GM21526 (cell line): ENCODE data around the gene DOCK7.
A peak's percentile ranks its signal among the peaks of the same experiment; 100 is the strongest.
"Not testable (repeated sequence)": the region's sequence is repeated elsewhere in the genome, so short reads cannot be mapped to it uniquely, and the experiment has no call there.

ENCODE experiments used
- ATAC-seq: cut with Tn5 transposase; IDR thresholded peaks from one replicate; pipeline ENCODE4 v1.9.1; 2021; ENCODE audit warnings: moderate library complexity; ENCODE audit not compliant: unreplicated experiment, low FRiP score

DOCK7 gene

DNA sequence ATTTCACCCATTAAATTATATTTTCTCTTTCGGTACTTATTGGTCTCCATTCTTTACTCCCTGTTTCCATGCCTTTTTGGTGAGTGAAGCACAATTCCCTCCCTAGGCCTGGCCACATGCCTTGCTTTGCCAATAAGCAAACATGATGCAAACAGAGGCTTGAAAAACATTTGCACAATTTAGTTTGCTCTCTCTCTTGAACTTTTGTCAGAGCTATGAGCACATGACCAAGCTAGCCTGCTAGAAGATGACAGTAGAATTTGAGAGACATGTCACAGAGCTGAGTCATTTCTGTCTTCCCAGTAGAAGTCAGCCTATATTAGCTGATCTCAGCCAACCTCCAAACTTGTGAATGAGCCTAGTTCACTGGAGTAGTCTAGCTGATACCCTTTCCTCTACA lies 66.3 kb downstream of the DOCK7 start:
- peak; percentile 91 for ATAC-seq

DNA sequence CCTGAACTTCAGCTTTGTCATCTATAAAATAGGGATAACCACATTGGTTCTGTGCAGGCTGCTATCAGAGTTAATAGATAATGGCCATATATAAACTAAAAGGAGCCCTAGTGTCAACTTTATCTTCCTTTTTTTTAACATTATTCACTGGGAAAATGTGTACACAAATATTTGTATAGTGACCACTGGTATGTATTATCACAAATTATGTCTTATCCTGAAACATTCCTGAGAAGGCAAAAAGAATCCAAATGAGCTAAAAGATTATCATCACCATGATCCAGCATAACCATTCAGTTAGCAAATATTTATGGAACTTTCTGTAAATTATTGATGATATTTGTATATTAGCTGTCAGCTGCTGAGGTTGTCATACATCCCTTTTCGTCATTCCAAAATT lies 74.3 kb downstream of the DOCK7 start:
- ATAC-seq, result peak; percentile 7

DNA sequence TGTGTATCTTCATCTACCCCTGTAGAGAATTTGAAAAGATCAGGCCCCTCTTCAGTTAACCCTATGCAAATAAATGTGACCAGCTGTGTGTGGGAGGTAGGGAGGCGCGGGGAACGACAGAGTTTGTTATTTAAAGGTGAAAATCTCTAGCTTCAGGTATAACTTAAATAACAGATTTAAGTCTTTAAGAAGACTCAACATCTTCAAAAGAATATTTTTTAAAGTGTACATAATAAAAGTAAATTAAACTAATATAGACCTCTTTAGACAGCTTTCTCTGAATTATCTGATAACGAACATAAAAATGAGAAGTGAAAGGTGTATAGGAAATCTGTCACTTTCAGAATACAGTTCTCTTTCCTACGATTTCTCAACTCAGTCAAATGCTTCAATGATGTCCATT lies 74.9 kb downstream of the DOCK7 start:
- ATAC-seq, result peak; percentile 97

DNA sequence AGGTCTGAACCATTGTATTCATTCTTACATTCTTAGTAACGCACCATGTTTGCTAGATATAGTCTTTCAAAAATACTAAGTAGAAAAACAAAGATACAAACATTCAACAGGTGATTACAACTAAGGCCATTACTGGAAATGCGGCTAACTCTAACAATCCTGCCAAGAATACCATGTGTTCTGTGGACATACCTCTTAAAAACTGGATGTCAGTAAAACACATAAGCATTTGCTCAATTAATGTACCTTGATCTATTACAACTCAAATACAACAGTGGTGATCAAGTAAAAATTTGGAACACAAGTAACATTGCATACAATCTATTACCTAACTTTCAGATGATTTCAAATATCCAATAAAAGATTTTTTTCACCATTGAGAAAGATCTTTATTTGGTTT lies 75.4 kb downstream of the DOCK7 start:
- ATAC-seq, result no peak

DNA sequence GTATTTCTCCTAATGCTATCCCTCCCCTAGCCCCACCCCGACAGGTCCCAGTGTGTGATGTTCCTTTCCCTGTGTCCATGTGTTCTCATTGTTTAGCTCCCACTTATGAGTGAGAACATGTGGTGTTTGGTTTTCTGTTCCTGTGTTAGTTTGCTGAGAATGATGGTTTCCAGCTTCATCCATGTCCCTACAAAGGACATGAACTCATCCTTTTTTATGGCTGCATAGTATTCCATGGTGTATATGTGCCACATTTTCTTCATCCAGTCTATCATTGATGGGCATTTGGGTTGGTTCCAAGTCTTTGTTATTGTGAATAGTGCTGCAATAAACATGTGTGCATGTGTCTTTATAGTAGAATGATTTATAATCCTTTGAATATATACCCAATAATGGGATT lies 77.6 kb downstream of the DOCK7 start:
- not testable (repeated sequence) for ATAC-seq

DNA sequence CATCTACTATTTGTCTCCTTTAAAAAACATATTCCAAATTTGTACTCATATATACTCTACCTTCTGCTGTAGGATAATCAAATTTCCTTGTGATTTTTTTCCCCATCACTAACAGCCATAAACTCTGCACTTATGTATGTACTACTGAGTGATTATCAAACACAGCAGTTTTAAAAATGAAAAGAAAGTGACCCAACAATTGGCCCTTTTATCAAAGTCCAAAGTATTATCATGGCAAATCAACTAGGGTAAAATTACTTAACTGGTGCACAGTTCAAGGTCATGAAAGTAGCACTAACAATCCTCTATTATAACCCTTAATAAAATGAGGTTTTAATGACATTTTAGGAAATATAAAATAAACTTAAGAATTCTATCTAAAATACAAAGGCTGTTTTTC lies 79.3 kb downstream of the DOCK7 start:
- ATAC-seq, result no peak

DNA sequence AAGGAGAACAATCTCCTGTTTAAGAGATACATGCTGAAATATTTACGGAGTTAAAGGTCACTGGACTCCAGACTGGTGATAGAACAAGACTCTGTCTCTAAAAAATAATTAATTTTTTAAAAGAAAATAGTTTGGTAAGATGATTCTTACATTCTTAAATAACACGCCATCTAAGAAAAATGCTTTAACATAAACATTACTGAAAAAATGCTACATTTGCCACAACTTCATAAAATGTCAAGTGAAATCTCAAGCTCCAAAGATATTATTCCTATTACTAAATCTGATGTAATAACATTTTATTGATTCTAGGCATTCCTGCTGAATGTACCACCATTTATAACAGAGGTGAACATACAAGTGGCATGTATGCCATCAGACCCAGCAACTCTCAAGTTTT lies 86.7 kb downstream of the DOCK7 start:
- no peak for ATAC-seq

DNA sequence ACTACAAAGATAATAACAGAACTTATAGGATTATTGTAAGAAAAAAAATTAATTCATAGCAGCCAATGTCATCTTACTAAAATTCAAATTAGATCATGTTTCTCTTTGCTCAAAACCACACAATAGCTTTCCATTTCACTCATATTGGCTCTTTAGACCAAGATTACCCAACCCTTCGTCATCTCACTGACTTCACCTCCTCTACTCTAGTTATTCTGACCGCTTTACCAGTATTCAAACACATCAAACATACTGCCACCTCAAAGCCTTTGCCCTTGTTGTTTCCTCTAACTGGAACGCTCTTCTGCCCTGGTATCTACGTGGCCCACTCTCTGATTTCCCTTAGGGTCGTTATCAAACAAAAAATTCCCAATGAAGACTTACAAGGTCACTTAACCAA lies 89.1 kb downstream of the DOCK7 start:
- ATAC-seq, result no peak

DNA sequence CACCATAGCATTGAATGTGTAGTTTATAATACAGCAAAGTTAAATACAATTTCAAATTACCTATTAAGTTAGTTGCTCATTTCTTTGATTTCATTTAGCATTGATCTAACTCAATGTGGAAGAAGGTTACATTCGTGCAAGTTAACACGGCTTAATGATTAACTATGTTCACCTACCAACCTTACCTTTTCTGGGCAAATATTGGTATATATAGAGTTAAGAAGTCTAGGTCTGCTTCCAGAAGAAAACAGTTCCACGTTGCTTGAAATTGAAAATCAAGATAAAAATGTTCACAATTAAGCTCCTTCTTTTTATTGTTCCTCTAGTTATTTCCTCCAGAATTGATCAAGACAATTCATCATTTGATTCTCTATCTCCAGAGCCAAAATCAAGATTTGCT lies 90.9 kb downstream of the DOCK7 start, which contains the start of gene ANGPTL3:
ANGPTL3 (plus strand) TSS at position 240 of the 400 bp plus-strand sequence; CDS start at position 287, 47 bp downstream.
- no peak for ATAC-seq

DNA sequence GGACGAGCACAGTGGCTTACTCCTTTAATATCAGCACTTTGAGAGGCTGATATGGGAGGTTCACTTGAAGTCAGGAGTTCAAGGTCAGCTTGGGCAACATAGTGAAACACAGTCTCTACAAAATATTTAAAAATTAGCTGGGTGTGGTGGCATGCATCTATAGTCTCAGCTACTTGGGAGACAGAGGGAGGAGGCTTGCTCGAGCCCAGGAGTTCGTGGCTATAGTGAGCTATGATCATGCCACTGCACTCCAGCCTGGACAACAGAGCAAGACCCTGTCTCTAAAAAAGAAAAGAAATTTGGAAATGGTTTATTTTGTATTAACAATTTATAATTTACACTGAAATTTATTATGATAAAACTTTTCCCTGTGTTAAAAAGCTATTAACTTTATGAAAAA lies 92.5 kb downstream of the DOCK7 start:
- ATAC-seq, result no peak

DNA sequence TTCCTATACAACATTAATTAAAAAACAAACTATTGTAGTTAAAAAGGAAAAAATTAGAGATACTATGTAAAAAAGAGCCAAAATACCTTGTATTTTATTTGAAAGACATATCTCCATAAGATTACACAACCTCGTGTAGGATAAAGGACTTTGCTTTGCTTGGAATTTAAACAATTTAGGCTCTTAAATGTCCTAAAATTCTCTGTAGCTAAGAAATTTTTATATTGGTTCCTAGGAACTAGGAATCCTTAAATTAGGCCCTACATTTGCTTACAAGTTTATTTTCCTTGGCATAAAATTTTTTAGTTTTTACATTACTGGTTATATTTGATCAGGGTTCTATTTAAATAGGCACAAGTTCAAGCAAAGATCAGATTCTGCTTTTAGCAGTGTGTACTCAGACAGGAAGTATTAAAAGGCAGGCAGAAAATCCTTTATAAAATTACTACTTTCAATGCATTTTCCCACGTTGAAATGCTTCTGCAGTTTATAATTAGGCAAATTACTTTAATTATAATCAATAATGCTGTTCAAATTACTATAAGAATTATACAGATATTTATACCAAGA lies 94.3 kb downstream of the DOCK7 start:
- no peak for ATAC-seq

DNA sequence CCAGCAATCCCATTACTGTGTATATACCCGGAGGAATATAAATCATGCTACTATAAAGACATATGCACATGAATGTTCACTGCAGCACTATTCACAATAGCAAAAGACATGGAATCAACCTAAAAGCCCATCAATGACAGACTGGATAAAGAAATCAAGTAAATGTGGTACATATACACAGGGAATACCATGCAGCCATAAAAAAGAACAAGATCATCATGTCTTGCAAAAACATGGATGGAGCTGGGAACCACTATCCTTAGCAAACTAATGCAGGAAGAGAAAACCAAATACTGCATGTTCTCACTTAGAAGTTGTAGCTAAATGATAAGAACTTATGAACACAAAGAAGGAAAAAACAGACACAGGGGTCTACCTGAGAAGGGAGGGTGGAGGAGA lies 97.2 kb downstream of the DOCK7 start:
- ATAC-seq, result no peak

DNA sequence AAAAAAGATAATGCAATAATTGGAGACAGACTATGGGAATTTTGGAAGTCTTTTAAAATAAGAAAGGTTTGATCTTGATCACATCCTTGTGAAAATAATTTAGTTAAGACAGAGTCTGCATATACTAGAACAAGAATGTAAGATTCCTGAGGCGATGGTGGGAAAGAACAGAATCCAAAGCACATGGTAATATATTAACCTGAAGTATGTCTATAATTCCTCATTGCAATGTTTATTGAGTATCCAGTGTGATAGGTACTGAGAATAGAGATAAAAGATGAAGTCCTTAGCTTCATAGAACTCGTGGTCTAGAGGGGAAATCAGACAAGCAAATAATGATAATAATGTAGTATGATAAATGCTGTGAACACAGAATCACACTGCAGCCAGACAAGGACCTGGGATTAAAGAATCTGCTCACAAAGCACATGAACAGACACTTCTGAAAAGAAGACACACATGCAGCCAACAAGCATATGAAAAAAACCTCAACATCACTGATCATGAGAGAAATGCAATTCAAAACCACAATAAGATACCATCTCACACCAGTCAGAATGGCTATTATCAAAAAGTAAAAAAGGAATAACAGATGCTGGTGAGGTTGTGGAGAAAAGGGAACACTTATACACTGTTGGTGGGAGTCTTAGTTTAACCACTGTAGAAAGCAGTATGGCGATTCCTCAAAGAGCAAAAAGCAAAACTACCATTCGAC lies 97.8 kb downstream of the DOCK7 start:
- no peak for ATAC-seq

DNA sequence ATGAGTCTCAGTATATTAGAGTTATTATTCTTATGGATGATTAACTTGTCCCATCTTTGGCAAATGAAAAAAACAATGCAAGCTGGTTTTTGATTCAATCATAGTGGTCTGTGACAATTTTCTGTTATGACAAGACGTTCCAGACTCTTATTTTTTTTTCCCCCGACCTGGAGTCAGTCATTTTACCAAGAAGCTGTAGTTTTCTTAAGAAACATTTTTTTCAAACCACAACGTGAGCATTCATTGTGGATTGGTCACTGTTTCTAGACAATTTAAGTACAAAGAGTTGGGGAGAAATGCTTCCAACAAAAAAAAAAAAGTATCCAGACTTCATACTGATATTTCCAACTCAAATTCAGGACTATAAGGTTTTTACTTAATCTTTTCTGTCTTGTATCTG lies 98.9 kb downstream of the DOCK7 start:
- ATAC-seq, result no peak

DNA sequence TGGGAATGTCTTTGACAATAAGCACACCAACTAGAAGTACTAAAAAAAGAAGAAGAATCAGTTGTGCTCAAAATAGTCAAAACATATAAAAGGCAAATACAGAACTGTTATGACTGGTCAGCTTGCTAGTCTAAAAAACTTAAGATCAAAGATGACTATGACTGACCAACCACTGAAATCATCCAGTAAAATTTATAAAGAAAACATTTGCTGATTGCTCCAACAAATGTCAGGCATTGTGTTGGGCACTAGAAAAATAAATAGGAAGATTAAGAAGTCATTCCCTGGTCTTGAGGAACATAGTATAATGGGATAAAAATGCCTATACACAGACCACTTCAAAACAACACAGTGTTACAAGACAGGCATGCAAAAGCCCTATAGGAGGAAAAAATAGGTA lies 100.2 kb downstream of the DOCK7 start:
- no peak for ATAC-seq

DNA sequence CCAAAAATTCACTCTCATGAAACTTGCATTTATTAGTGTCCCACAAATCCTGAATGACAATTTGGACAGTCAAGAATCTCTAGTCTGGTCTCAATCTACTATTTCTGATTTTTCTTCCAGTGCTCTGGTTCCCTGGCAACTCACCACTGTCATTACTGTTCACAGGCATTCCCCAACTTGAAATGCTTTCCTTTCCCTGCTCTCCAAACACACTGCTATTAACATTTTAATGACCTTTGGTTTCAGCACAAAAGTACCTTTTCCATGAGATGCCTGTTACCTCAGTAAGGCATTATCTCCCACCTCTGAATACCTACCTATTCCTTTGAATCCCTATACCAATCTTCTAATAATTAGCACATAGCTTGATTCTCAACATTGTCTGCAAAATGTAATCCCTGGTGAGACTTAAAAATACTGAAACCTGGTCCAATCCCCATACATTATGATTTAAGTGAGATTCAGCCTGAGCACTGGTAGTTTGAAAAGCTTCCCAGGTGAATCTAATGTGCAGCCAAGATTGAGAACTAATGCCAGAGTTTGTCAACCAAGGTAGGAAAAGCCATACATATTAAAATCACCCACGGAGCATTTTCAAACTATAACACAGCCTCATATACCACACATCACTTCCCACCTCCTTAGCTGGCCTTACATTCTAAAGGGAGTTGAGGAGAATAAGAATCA lies 102.6 kb downstream of the DOCK7 start:
- no peak for ATAC-seq

DNA sequence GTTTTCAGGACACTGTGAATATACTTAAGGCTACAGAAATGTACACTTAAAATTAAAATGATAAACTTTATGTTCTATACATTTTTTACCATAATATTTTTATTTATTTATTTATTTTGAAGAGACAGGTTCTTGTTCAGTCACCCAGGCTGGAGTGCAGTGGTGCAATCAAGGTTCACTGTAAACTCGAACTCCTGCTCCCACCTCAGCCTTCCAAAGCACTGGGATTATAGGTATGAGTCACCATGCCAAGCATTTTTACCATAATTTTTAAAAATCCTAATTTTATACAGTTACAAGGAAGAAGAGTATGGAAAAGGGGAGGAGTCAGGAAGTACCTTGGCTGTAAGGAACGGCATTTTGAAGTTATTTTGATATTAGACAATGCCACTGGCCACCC lies 114.5 kb downstream of the DOCK7 start:
- ATAC-seq, result no peak

DNA sequence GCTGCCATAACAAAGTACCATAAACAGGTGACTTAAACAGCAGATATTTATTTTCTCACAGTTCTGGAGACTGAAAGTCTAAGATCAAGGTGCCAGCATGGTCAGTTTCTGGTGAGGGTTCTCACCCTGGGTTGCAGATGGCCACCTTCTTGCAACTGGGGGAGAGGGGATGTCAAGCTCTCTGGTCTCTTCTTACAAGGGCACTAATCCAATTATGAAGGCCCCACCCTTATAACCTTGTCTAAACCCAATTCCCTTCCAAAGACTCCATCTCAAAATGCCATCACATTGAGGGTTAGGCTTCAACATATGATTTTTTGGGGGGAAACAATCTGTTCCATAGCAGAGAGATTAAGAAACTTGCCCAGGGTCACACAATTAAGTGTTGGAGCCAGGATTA lies 115.7 kb downstream of the DOCK7 start:
- ATAC-seq, result no peak

DNA sequence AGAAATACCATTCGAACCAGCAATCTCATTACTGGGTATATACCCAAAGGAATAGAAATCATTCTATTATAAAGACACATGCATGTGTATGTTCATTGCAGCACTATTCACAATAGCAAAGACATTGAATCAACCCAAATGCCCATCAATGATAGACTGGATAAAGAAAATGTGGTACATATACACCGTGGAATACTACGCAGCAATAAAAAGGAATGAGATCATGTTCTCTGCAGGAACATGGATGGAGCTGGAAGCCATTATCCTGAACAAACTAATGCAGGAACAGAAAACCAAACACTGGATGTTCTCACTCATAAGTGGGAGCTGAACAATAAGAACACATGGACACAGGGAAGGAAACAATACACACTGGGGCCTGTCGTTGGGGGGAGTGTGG lies 116.7 kb downstream of the DOCK7 start:
- not testable (repeated sequence) for ATAC-seq

DNA sequence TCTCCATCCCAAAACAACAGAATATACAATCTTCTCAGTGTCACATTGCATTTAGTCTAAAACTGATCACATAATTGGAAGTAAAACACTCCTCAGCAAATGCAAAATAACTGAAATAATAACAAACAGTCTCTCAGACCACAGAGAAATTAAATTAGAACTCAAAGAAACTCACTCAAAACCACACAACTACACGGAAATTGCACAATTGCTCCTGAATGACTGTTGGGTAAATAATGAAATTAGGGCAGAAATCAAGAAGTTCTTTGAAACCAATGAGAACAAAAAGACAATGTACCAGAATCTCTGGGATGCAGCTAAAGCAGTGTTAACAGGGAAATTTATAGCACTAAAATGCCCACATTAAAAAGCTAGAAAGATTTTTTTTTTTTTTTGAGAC lies 120.3 kb downstream of the DOCK7 start:
- not testable (repeated sequence) for ATAC-seq

DNA sequence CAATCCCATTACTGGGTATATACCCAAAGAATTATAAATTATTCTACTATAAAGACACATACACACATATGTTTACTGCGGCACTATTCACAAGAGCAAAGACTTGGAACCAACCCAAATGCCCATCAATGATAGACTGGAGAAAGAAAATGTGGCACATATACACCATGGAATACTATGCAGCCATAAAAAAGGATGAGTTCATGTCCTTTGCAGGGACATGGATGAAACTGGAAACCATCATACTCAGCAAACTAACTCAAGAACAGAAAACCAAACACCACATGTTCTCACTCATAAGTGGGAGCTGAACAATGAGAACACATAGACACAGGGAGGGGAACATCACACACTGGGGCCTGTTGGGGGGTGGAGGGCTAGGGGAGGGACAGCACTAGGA lies 121.0 kb downstream of the DOCK7 start:
- not testable (repeated sequence) for ATAC-seq

DNA sequence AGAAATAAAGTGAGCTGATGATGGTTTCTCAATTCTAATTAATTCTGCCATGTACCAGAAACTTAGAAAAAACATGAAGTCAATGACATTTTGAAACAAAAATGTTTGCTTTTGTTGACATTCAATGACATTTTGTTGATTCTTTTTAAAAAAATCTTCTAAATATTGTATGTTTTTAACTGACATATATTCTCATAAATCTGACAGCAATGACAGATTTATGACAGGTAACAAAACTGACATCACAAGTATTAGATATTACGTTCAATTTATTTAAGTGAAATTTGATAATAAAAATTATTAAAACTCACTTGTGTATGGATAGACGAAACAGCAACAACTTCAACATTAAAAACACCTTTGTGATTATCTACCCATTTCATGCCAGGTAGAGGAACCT lies 126.9 kb downstream of the DOCK7 start:
- no peak for ATAC-seq
